GM18520 (cell line): ENCODE measurements around the gene ETV6.
"Not testable (repeated sequence)": the region's sequence is repeated elsewhere in the genome, so short reads cannot be mapped to it uniquely, and the experiment has no call there.

Experiments
- ATAC-seq: cut with Tn5 transposase; IDR thresholded peaks from one replicate; pipeline ENCODE4 v1.9.1; 2021; ENCODE audit not compliant: unreplicated experiment

ETV6 gene

DNA sequence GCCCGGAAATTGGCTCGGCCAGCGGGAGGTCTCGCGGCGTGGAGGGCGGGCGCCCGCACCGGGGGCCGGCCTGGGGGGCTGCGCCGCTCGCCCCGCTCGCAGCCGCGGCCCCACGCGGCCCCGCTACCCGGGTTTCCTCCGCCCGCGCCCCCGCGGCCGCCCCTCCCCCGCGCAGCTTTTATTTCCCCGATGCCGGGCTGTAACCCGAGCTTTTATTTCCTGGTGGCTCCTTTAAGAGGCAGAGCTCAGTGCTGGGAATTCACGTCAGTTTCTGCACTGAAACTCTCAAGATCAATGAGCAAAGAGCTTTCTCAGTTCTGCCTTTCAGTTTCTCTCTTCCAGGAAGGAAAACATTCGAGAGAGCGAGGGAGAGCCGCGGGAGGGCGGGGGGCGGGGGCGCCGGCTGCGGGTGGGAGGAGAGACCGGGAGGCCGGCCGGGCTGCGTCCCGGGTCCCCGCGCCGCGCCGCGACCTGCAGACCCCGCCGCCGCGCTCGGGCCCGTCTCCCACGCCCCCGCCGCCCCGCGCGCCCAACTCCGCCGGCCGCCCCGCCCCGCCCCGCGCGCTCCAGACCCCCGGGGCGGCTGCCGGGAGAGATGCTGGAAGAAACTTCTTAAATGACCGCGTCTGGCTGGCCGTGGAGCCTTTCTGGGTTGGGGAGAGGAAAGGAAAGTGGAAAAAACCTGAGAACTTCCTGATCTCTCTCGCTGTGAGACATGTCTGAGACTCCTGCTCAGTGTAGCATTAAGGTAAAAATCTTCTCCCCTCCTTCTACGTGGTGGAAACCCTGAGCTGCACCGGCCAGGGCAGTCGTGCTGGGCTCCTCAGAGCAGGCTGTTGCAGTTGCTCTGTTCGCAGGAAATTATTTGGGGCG lies at the start of gene ETV6:
Gene ETV6, plus strand, starts transcription at position 262 of the 873 bp plus-strand sequence. Its CDS starts 454 bp downstream, at position 716.
- peak; percentile 30 for ATAC-seq

- no peak for ATAC-seq
Observed at GRCh38 chr12:11600199-11600598, 49.3 kb upstream of the ETV6 start.

DNA sequence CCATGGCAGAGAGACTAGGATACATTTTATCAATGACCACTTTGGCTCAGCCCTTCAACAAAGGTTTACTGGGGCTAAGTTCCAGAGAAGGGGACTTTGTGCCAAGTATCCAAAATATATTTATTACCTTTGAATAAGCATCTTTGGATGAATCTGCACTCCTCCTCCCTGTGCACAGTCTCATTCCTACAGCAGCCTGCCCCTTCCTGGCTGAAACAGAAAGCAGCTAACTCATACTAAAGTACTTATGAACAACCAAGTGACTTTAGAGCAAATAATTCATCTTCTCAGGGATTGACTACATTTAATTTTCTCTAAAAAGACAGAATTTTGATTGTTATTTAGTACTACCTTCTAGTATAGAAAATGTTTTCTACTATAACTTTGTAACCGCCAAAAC lies 47.8 kb upstream of the ETV6 start:
- ATAC-seq: no peak

DNA sequence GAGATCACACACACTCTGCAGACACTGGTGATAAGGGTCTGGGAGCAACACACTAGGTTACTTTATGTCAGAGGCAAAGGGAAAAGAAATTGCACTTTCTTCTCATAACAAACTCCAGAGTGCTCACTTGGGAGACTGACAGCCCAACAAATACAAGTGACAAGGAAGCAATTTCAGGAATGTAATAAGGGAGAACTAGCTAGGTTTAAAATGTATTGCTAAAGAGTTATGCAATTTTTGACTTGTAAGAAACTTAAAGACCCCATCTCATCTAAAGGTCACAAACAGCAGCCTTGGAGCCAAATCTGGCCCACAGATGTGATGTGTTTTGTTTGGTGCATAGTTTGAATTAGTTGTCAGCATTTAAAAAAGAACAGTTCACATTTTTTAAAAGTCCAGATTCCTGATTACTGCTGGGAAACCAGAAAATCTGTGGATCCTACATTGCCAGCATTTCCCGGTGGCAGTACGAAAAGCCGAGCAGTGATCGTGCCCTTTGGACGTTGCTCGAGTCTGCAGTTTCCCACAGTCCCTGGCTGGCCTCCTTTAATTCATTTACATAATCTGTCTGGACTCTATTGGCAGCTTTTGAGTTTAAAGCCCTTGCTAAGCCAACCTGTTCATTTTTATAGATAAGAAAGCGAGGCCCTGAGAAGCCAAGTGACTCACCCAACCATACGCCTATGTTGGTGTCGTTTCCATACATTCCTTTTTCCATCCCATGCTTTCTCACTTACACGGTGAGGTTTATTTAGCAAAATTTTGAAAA lies 42.0 kb upstream of the ETV6 start:
- ATAC-seq: no peak

GRCh38 chr12:11609045-11609444 lies 40.4 kb upstream of the ETV6 start:
- no peak for ATAC-seq

GRCh38 chr12:11615481-11615880 lies 34.0 kb upstream of the ETV6 start:
- no peak for ATAC-seq

DNA sequence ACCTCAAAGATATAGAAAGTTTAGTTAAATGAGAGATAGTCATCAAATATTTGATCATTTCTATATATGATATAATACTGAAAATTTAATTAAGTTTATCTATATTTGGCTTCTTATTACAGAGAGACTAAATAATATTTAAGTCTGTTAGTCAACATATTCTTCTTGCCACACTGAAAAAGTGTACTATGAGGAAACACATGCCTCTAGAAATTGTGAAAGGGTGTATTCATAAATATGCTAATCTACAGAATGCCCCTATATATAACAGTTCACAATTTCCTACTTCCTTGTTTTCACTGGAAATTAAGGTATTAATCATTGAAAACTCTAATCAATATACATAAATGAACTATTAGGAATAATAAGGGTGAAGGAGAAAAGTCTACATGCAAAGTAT lies 31.4 kb upstream of the ETV6 start:
- no peak for ATAC-seq

DNA sequence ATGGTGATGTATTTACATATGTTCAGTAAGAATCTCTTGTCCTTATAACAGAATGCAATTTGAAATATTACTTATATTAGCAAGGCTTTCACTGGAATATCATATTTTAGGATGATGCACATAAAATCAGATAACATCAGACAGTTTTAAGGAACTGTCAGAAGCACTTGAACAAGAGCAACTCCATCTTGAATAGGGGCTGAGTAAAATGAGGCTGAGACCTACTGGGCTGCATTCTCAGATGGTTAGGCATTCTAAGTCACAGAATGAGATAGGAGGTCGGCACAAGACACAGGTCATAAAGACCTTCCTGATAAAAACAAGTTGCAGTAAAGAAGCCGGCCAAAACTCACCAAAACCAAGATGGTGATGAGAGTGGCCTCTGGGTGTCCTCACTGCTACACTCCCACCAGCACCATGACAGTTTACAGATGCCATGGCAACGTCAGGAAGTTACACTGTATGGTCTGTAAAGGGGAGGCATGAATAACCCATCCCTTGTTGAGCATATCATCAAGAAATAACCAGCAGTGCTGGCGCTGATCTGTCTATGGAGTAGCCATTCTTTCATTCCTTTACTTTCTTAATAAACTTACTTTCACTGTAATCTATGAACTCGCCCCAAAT lies 27.6 kb upstream of the ETV6 start:
- ATAC-seq: no peak

- ATAC-seq: no peak
Observed at GRCh38 chr12:11622876-11623281, 26.6 kb upstream of the ETV6 start.

DNA sequence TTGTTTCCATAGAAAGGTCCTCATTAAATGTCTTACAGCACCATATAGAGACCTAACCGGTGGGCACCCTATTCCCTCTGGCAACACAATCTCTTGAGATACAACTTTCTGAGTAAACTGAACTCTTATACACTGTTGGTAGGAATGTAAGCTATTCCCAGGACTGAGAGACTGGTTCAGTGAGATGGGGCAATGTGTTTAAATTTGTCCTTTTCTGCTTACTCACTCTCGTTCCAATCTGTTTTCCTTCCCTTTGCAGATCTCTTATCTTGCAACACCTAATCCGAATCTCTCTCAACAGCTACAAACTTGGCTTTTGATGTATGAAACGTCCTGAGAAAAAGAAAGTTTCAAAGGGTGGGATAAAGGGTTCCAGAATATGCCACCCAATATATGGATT lies 26.1 kb upstream of the ETV6 start:
- no peak for ATAC-seq

GRCh38 chr12:11624116-11624515 lies 25.4 kb upstream of the ETV6 start:
- no peak for ATAC-seq

DNA sequence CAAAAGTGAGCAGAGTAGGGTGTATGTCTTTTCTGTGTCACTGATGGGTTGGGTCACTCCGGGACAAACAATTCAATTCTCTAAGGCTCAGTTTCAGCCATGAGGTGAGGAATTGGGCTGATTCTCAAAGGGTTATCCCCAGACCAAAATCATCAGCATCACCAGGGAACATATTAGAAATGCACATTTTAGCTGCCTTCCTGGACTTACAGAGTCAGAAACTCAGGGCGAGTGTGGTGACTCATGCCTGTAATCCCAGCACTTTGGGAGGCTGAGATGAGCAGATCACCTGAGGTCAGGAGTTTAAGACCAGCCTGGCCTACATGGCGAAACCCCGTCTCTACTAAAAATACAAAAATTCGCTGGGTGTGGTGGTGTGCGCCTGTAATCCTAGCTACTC lies 21.8 kb upstream of the ETV6 start:
- not testable (repeated sequence) for ATAC-seq

GRCh38 chr12:11628353-11628752 lies 21.1 kb upstream of the ETV6 start:
- no peak for ATAC-seq

DNA sequence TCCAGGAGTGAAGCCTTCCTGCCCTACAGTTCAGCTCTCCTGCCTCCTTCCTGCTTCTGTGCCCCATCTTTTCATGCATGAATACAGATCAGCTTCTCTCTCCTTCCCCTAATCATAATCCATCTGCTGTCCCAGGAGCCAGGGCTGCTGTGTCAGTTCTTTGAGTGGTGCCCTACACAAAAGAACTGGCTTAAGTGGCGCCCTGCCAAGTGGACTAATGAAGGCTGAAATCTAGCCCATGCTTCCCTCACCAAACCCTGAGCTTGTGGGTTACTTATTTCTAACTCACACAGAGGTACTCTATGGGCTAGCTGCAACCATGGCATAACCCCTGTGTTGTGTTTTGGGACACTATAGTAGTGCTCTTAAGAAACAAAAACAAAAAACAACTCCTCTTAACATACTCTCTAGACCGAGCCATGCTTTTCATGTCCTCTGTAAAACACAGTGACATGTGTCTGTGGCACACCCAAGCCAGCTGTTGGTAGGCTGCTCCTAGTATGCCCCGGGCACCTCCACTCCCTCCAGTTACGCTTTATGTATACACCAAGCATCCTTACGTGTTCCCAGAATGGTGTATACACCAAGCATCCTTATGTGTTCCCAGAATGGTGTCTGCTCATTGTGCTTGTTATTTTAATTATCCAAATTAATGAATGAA lies 19.3 kb upstream of the ETV6 start:
- no peak for ATAC-seq

GRCh38 chr12:11631288-11631687 lies 18.2 kb upstream of the ETV6 start:
- no peak for ATAC-seq

DNA sequence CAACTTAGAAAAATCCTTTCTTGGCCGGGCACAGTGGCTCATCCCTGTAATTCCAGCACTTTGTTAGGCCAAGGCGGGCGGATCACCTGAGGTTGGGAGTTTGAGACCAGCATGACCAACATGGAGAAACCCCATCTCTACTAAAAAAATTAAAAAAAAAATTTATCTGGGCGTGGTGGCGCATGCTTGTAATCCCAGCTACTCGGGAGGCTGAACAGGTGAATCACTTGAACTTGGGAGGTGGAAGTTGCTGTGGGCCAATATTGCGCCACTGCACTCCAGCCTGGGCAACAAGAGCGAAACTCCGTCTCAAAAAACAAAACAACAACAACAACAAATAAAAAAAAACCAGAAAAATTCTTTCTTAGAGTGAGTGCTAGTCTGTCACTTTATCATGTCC lies 17.6 kb upstream of the ETV6 start:
- ATAC-seq: not testable (repeated sequence)

DNA sequence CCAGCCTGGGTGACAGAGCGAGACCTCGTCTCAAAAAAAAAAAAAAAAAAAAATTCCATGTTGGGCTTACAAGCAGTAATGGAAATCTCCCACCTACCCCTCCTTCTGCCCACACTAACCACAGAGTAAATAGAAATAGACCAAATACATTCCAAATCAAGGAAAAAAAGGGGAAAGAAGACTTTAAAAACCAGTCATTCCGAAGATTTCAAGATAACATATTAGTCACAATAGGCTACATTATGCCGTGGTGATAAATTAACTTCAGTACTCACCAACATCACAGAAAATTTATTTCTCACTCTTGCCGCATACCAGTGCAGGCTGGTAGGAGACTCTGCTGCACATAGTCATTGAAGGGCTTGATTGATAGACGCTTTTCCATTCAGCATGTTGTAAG lies 15.5 kb upstream of the ETV6 start:
- ATAC-seq: no peak

DNA sequence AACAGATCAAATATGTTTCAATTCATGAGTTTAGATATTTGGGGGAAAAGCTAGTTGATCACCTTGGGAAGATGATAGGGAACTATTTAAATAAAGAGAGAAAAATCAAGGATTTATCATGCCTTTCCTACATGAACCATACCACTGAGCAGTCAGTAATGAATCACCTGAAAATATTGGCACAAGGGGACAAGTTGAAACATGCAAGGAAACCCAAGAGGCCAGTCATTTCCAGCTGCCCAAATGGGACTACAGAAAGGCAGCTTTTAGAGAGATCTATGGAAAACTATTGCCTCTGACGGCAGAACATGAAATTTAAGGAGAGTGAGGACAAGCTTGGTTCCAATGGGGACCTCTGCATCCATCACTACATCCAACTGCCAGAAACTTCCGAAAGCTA lies 14.1 kb upstream of the ETV6 start:
- no peak for ATAC-seq

DNA sequence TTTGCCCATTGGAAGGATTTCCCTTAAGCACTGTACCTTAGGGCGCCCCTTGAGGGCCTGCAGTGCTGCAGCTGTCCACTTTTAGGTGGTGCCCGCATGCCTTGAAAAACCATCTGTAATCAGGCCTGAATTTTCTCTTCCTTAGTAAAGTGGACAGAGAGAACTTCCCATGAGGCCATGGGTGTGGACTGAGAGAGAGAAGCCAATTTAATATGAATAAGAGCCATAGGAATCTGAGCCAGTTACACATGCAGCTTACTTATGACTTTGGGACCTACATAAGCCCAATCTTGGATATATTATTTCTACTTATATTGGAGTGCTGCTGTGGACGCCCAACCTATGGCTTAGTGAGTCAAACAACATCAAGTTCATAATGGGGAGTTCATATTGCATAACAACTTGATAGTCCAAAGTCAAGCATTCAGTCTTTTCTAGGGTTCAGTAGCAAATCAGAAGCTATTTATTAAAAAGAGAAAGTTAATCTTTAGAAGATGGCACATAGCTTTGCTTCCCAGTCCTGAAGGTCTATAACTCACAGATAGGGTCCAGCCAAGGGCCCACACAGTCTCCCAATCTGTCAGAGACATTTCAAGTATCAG lies 11.1 kb upstream of the ETV6 start:
- ATAC-seq: no peak

- ATAC-seq: no peak
Observed at GRCh38 chr12:11639454-11639853, 10.0 kb upstream of the ETV6 start.

GRCh38 chr12:11641522-11641921 lies 8.0 kb upstream of the ETV6 start:
- no peak for ATAC-seq
